Measurements from ENCODE around the gene GALK2. TPM values are rescaled to one million over a fixed set of nuclear protein-coding genes. Genes with fewer than 3 reads are reported as not detected.

GALK2 gene
- total and polyA plus RNA-seq, 2 experiments from 2014 or later: 11.5 to 23.0 TPM

- H2AFZ ChIP-seq: no peak overlapping the region
- no peaks in the 10 kb centered on the region for H3K36me3 ChIP-seq (ENCODE audit: insufficient read depth)
- no peaks in the 10 kb centered on the region for H3K9me3 Mint-ChIP-seq
- no peaks in the 10 kb centered on the region for H4K20me1 ChIP-seq (replicated peaks; ENCODE audit: insufficient read depth)
- no peaks in the 10 kb centered on the region for H3F3A ChIP-seq (replicated peaks; ENCODE audit: low read depth)
- no peaks in the 10 kb centered on the region for H3K27me3 ChIP-seq (ENCODE audit: insufficient read depth)
- H3K27ac ChIP-seq (ENCODE audit: low read depth): no peak overlapping the region
- ATAC-seq (no peak), DNase-seq (ENCODE audit: low spot score) (no peak)
- peaks cover 26% of the 10 kb centered on the region for H3K4me1 Mint-ChIP-seq
- H3K36me3 Mint-ChIP-seq (ENCODE audit: low read depth): no peaks in the 10 kb centered on the region
- H3K79me2 ChIP-seq (replicated peaks; ENCODE audit: insufficient read depth): peaks cover 6% of the 10 kb centered on the region; the same call in 1 of the 2 replicates
- H3K4me1 ChIP-seq (ENCODE audit: insufficient read depth): peaks cover 32% of the 10 kb centered on the region
- TF ChIP-seq JUNB (IDR thresholded peaks at IDR 0.05; ENCODE audit: unreplicated experiment) (no peak), CTCF (conservative IDR thresholded peaks at IDR 0.05; ENCODE audit: low read depth in 2 of 2) (no peak), ETS1 (IDR thresholded peaks at IDR 0.05) (no peak)
- no peak overlapping the region for H3K4me2 ChIP-seq
- no peak overlapping the region for H3K4me3 Mint-ChIP-seq
- no peak overlapping the region for H3K4me3 ChIP-seq
- H3K27ac Mint-ChIP-seq: no peak overlapping the region
- peaks cover under 1% of the 10 kb centered on the region; the same call in 1 of the 2 replicates for H3K9me2 ChIP-seq (ENCODE audit: insufficient read depth)
- peaks cover 2% of the 10 kb centered on the region for H3K27me3 Mint-ChIP-seq (ENCODE audit: insufficient read depth, low read depth, poor library complexity)
These were observed 21.8 kb downstream of the GALK2 start for GRCh38 chr15:49191892-49192291.

GRCh38 chr15:49196856-49197255 lies 26.8 kb downstream of the GALK2 start:
- Mint-ChIP-seq H3K4me3 (no peak overlapping the region), H3K9me3 (no peaks in the 10 kb centered on the region), H3K36me3 (ENCODE audit: low read depth) (no peaks in the 10 kb centered on the region), H3K27ac (no peak overlapping the region), H3K27me3 (ENCODE audit: insufficient read depth, low read depth, poor library complexity) (no peaks in the 10 kb centered on the region), H3K4me1 (peaks cover 5% of the 10 kb centered on the region; the same call in 2 of the 3 replicates)
- Histone ChIP-seq H3K4me2 (no peak overlapping the region), H3K27me3 (ENCODE audit: insufficient read depth) (no peaks in the 10 kb centered on the region), H4K20me1 (replicated peaks; ENCODE audit: insufficient read depth) (no peaks in the 10 kb centered on the region), H3K4me3 (no peak overlapping the region), H3K4me1 (ENCODE audit: insufficient read depth) (no peaks in the 10 kb centered on the region), H3K27ac (ENCODE audit: low read depth) (no peak overlapping the region), H2AFZ (no peak overlapping the region), H3F3A (replicated peaks; ENCODE audit: low read depth) (no peaks in the 10 kb centered on the region), H3K9me2 (ENCODE audit: insufficient read depth) (no peaks in the 10 kb centered on the region), H3K36me3 (ENCODE audit: insufficient read depth) (no peaks in the 10 kb centered on the region), H3K79me2 (replicated peaks; ENCODE audit: insufficient read depth) (peaks cover 10% of the 10 kb centered on the region; the same call in 1 of the 2 replicates)
- no peak for DNase-seq (ENCODE audit: low spot score)
- no peak for ATAC-seq
- TF ChIP-seq NANOG (IDR thresholded peaks at IDR 0.05; ENCODE audit: borderline replicate concordance) (no peak), STAT1 (IDR thresholded peaks at IDR 0.05; ENCODE audit: unreplicated experiment) (no peak), ZNF462 (CRISPR knock-in tag; IDR thresholded peaks at IDR 0.05) (no peak), CREB1 (CRISPR knock-in tag; IDR thresholded peaks at IDR 0.05; ENCODE audit: low read depth) (no peak), JUNB (IDR thresholded peaks at IDR 0.05; ENCODE audit: unreplicated experiment) (no peak), EZH2phosphoT487 (IDR thresholded peaks at IDR 0.05; ENCODE audit: unreplicated experiment) (no peak), CTCF (conservative IDR thresholded peaks at IDR 0.05; ENCODE audit: low read depth in 2 of 2) (no peak), ZNF114 (CRISPR knock-in tag; IDR thresholded peaks at IDR 0.05) (no peak), ETS1 (IDR thresholded peaks at IDR 0.05) (no peak)
